Osteocyte (in vitro differentiated cells): Measurements from ENCODE around the gene SPA17. TPM values are rescaled to one million over a fixed set of nuclear protein-coding genes. Genes with fewer than 3 reads are reported as not detected.

Experiments
- DNase-seq: peaks from one replicate; pipeline ENCODE4 v3.0.0; 2021; ENCODE audit warnings: mixed read lengths; ENCODE audit not compliant: unreplicated experiment; ENCODE audit errors: extremely low spot score
- H3K27ac Mint-ChIP-seq: one replicate; pipeline ENCODE4 v1.8.0; 2021; ENCODE audit warnings: mild to moderate bottlenecking, mixed read lengths; ENCODE audit not compliant: unreplicated experiment
- H3K27me3 Mint-ChIP-seq: one replicate; pipeline ENCODE4 v1.8.0; 2021; ENCODE audit warnings: mixed read lengths; ENCODE audit not compliant: unreplicated experiment
- H3K36me3 Mint-ChIP-seq: one replicate; pipeline ENCODE4 v1.8.0; 2021; ENCODE audit warnings: mixed read lengths; ENCODE audit not compliant: unreplicated experiment
- H3K4me1 Mint-ChIP-seq: one replicate; pipeline ENCODE4 v1.8.0; 2021; ENCODE audit warnings: mixed read lengths; ENCODE audit not compliant: unreplicated experiment
- H3K4me3 Mint-ChIP-seq: one replicate; pipeline ENCODE4 v1.8.0; 2021; ENCODE audit warnings: mild to moderate bottlenecking, moderate library complexity, mixed read lengths; ENCODE audit not compliant: unreplicated experiment
- H3K9me3 Mint-ChIP-seq: one replicate; pipeline ENCODE4 v1.8.0; 2021; ENCODE audit warnings: mixed read lengths; ENCODE audit not compliant: unreplicated experiment
- CTCF ChIP-seq: fragments of 200-600 bp; sonication (generic); IDR thresholded peaks from 2 replicates; pipeline ENCODE4 v1.5.0; 2021; ENCODE audit warnings: antibody characterized with exemption, mild to moderate bottlenecking, moderate library complexity
- long read RNA-seq: library from polyadenylated mRNA; unstranded; transcript quantifications from one replicate; pipeline ENCODE4 v2.0.0, GENCODE V29; 2021
- total RNA-seq: library from RNA; stranded (reverse); gene quantifications from 2 replicates; pipeline ENCODE4 v1.2.1, GENCODE V29; 2021

The SPA17 gene
- 3.7 and 4.7 TPM in 2 replicates for total RNA-seq
- long read RNA-seq, partial matches to known transcripts, result 1 of 4 reads
- long read RNA-seq, other reads (novel, unspliced or antisense), result 0 of 4 reads

DNA sequence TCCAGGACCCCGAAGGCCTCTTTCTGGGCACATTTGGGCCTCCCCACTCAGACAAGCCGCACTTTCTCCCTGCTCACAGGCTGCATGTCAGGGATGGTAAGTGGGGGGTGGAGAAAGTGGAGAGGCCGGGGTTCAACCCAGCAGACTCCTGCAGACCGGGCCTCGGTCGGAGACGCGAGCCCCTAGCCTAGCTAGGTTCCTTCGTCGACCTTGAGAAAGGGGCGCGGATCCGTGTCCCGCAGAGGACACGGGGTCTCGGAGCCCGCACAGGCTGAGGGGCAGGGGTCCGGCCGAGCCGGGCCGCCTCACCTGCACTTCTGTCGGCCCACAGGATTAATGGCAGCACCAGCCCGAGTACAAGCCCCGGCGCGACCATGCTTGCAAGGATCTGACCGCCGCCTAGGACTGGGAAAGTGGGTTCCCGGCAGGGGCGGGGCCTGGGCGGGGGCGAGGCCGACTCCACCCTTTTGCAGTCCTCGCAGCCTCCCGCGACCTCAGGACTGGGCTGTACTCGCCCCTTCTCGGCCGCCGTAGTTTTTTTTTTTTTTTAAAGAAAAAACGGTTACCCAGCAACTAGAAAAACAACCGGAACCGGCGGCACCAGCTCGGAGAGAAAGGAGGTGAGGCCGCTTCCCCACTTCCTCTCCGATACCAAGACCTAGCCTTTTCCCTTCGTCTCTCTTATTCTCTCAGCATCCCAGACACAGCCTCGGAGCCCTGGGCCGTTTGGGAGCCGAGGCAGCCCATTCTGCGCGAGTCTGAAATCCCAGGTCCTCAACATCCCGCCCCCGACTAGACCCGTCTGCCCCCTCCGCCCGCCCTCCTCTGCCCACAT is at the start of gene SPA17, which contains the start of gene SIAE:
Gene SPA17, plus strand, starts transcription at position 572 of the 835 bp plus-strand sequence. CDS start 1,361 bp downstream, outside the sequence.
Gene SIAE, minus strand, starts transcription at position 407 of the 835 bp plus-strand sequence. Its CDS starts 31 bp downstream, at position 376.
- Mint-ChIP-seq H3K36me3 (no peaks in the 10 kb centered on the region), H3K9me3 (no peaks in the 10 kb centered on the region), H3K4me3 (peak within 1 kb of the TSS; percentile 93), H3K27ac (peak within 1 kb of the TSS; percentile 98), H3K27me3 (no peaks in the 10 kb centered on the region), H3K4me1 (peaks cover 12% of the 10 kb centered on the region)
- DNase-seq, result peak; percentile 96
- TF ChIP-seq CTCF, result no peak

DNA sequence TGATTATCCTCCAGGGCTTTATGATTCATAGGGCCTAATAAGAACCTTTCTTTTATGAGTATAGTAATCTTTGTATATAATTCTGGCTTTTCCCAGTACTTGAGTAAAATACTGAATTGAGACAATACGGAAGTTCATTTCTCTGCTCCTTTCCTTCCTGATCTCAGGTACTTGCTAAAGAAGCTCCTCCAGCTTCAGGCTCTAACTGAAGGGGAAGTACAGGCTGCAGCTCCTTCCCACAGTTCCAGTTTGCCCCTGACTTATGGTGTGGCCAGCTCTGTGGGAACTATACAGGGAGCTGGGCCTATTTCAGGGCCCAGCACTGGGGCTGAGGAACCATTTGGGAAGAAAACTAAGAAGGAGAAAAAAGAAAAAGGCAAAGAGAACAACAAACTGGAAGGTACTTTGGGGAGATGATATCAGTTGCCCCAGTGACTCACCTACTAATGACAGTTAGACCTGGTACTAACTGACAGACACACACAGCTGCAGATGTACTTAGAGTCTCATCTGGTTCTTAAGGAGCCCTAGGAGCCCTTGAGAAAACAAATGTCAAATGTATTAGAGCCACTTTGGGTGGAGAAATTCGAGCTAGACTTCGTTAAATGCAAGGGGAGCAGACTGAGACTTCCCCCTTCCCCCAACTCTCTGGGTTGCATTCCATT is 48.1 kb upstream of the SPA17 start:
- H3K9me3 Mint-ChIP-seq, result no peaks in the 10 kb centered on the region
- no peak overlapping the region for H3K4me3 Mint-ChIP-seq
- peaks cover 17% of the 10 kb centered on the region for H3K4me1 Mint-ChIP-seq
- no peak for DNase-seq
- H3K27ac Mint-ChIP-seq, result no peak overlapping the region
- H3K27me3 Mint-ChIP-seq, result peaks cover 6% of the 10 kb centered on the region
- TF ChIP-seq CTCF, result no peak
- peaks cover 22% of the 10 kb centered on the region for H3K36me3 Mint-ChIP-seq

GRCh38 chr11:124627546-124627945 is 46.2 kb upstream of the SPA17 start:
- no peaks in the 10 kb centered on the region for H3K9me3 Mint-ChIP-seq
- DNase-seq, result no peak
- no peak overlapping the region for H3K4me3 Mint-ChIP-seq
- no peak for TF ChIP-seq CTCF
- H3K27me3 Mint-ChIP-seq, result no peaks in the 10 kb centered on the region
- peaks cover 11% of the 10 kb centered on the region for H3K4me1 Mint-ChIP-seq
- H3K27ac Mint-ChIP-seq, result no peak overlapping the region
- peaks cover 36% of the 10 kb centered on the region for H3K36me3 Mint-ChIP-seq

DNA sequence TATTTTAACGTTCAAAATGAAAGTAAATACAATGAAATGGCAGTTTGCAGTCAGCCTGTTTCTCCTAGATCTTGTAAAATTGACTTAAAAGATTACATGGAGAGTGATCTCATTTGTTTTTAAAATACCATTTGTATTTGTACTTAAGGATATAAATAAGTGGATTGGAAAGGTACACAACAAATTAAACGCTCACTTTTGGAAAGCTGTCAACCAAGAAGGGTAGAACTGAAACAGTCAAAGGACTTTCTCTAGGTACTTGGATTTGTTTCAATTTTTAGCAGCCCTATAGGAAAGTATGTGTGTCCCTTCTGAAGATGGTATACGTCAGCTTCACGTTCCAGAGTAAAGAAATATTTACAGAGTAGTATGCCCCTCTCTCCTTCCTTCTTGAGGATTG is 43.7 kb upstream of the SPA17 start:
- H3K4me3 Mint-ChIP-seq, result no peak overlapping the region
- no peaks in the 10 kb centered on the region for H3K4me1 Mint-ChIP-seq
- H3K27ac Mint-ChIP-seq, result no peak overlapping the region
- no peaks in the 10 kb centered on the region for H3K9me3 Mint-ChIP-seq
- DNase-seq, result no peak
- TF ChIP-seq CTCF, result no peak
- no peaks in the 10 kb centered on the region for H3K27me3 Mint-ChIP-seq
- peaks cover 51% of the 10 kb centered on the region for H3K36me3 Mint-ChIP-seq

GRCh38 chr11:124633355-124633754 is 40.3 kb upstream of the SPA17 start:
- H3K4me3 Mint-ChIP-seq, result no peak overlapping the region
- H3K27ac Mint-ChIP-seq, result no peak overlapping the region
- H3K27me3 Mint-ChIP-seq, result no peaks in the 10 kb centered on the region

More at GRCh38 chr11:124633355-124633754, 40.3 kb upstream of the SPA17 start:
- TF ChIP-seq CTCF, result peak; percentile 43
- H3K36me3 Mint-ChIP-seq, result peaks cover 55% of the 10 kb centered on the region
- no peak for DNase-seq
- H3K4me1 Mint-ChIP-seq, result no peaks in the 10 kb centered on the region
- H3K9me3 Mint-ChIP-seq, result no peaks in the 10 kb centered on the region
